OCI-LY7 (cell line): ENCODE results near the gene ROR2. TPM values are rescaled to one million over a fixed set of nuclear protein-coding genes. Genes with fewer than 3 reads are reported as not detected.

ENCODE experiments used
- BruUV-seq: library from RNA; stranded (reverse); fragments of 400-500 nt; replicated peaks from 2 replicates; lab custom pipeline; 2021; lab: Mats Ljungman, UMichigan
- CTCF ChIA-PET: fragments of 300-600 bp; sonication (Branson Sonifier 250); formaldehyde crosslinking; loops from one replicate; lab custom pipeline; 2022; ENCODE audit warnings: antibody characterized with exemption; ENCODE audit not compliant: unreplicated experiment; lab: Charles Lee
- POLR2A ChIA-PET: fragments of 300-600 bp; sonication (Branson Sonifier 250); formaldehyde crosslinking; loops from one replicate; lab custom pipeline; 2022; ENCODE audit warnings: antibody characterized with exemption; lab: Charles Lee
- DNase-seq: peaks from one replicate; pipeline ENCODE4 v3.0.0-alpha.2; 2015; ENCODE audit warnings: low spot score
- H2AFZ ChIP-seq: fragments of 200-600 bp; sonication (generic), shearing (Covaris generic); 2 replicates; pipeline ENCODE4 v1.6.1; 2014; ENCODE audit warnings: mild to moderate bottlenecking, antibody characterized with exemption, low read length, moderate library complexity
- H3K27ac ChIP-seq: fragments of 200-600 bp; sonication (generic); 2 replicates; pipeline ENCODE4 v1.5.1; 2014; ENCODE audit warnings: mixed run types, low read depth, mild to moderate bottlenecking, moderate library complexity, low read length, inconsistent platforms; ENCODE audit not compliant: poor library complexity, severe bottlenecking
- H3K36me3 ChIP-seq: fragments of 200-600 bp; sonication (generic); 2 replicates; pipeline ENCODE4 v1.6.1; 2014; ENCODE audit warnings: mild to moderate bottlenecking, antibody characterized with exemption, low read length, moderate library complexity, mixed read lengths; ENCODE audit not compliant: insufficient read depth
- H3K4me1 ChIP-seq: fragments of 200-600 bp; sonication (generic); 2 replicates; pipeline ENCODE4 v1.5.1; 2014; ENCODE audit warnings: mild to moderate bottlenecking, low read length; ENCODE audit not compliant: insufficient read depth, poor library complexity, severe bottlenecking
- H3K4me2 ChIP-seq: fragments of 200-600 bp; sonication (generic); 2 replicates; pipeline ENCODE4 v1.6.1; 2014; ENCODE audit warnings: mild to moderate bottlenecking, low read length
- H3K4me3 ChIP-seq: fragments of 200-600 bp; sonication (generic); 2 replicates; pipeline ENCODE4 v1.5.1; 2014; ENCODE audit warnings: mild to moderate bottlenecking, low read depth, low read length; ENCODE audit not compliant: poor library complexity, severe bottlenecking
- H3K79me2 ChIP-seq: fragments of 200-600 bp; sonication (generic); 2 replicates; pipeline ENCODE4 v1.6.1; 2016; ENCODE audit warnings: low read depth, mild to moderate bottlenecking, low read length, moderate library complexity, mixed read lengths; ENCODE audit not compliant: insufficient read depth
- H3K9me2 ChIP-seq: fragments of 200-600 bp; sonication (generic); 2 replicates; pipeline ENCODE4 v1.6.1; 2016; ENCODE audit warnings: mild to moderate bottlenecking, low read length, mixed read lengths; ENCODE audit not compliant: insufficient read depth
- H3K9me3 ChIP-seq: fragments of 200-600 bp; sonication (generic); 2 replicates; pipeline ENCODE4 v1.6.1; 2014; ENCODE audit warnings: mild to moderate bottlenecking, mixed run types, low read length, mixed read lengths
- H4K20me1 ChIP-seq: fragments of 200-600 bp; sonication (generic); 2 replicates; pipeline ENCODE4 v1.6.1; 2014; ENCODE audit warnings: mild to moderate bottlenecking, antibody characterized with exemption, low read length, moderate library complexity, mixed read lengths; ENCODE audit not compliant: insufficient read depth
- EZH2phosphoT487 ChIP-seq: fragments of 200-600 bp; sonication (generic); IDR thresholded peaks from 2 replicates; pipeline ENCODE4 v1.6.1; 2018; ENCODE audit warnings: low read depth, borderline replicate concordance, mild to moderate bottlenecking, mixed run types, antibody characterized with exemption, low read length, moderate library complexity, mixed read lengths
- intact Hi-C: fragments of 100-400 bp; cut with micrococcal nuclease; formaldehyde crosslinking; loops from one replicate; pipeline ENCODE4 v1.10.0; 2022; ENCODE audit not compliant: unreplicated experiment
- total RNA-seq, 2 experiments: library from RNA; depleted of rRNA in 1 of 2; stranded (reverse); fragments of >200 nt in 1 of 2; shearing (Covaris generic) in 1 of 2; gene quantifications; 2 replicates each; pipeline ENCODE4 v1.2.3, GENCODE V29; 2014 to 2022
- TF ChIP-seq, protein P1 (sequence below): fragments of 200-600 bp; sonication (generic); conservative IDR thresholded peaks from 2 replicates; pipeline ENCODE4 v1.5.1; 2014; ENCODE audit warnings: mild to moderate bottlenecking, antibody characterized with exemption, low read length, moderate library complexity, mixed read lengths

Gene ROR2
- total RNA-seq, 2 experiments from 2014 or later, result 0.10 to 0.19 TPM

- no peak overlapping the region for H2AFZ ChIP-seq
- POLR2A ChIA-PET, result no interaction called here
- intact Hi-C loops, result no loop called here
- no peak for DNase-seq
- no peaks in the 10 kb centered on the region for H3K4me1 ChIP-seq
- no peak overlapping the region for H3K27ac ChIP-seq
- TF ChIP-seq, protein P1, sequence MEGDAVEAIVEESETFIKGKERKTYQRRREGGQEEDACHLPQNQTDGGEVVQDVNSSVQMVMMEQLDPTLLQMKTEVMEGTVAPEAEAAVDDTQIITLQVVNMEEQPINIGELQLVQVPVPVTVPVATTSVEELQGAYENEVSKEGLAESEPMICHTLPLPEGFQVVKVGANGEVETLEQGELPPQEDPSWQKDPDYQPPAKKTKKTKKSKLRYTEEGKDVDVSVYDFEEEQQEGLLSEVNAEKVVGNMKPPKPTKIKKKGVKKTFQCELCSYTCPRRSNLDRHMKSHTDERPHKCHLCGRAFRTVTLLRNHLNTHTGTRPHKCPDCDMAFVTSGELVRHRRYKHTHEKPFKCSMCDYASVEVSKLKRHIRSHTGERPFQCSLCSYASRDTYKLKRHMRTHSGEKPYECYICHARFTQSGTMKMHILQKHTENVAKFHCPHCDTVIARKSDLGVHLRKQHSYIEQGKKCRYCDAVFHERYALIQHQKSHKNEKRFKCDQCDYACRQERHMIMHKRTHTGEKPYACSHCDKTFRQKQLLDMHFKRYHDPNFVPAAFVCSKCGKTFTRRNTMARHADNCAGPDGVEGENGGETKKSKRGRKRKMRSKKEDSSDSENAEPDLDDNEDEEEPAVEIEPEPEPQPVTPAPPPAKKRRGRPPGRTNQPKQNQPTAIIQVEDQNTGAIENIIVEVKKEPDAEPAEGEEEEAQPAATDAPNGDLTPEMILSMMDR, result no peak
- no peak for TF ChIP-seq EZH2phosphoT487
- no peaks in the 10 kb centered on the region for H3K9me3 ChIP-seq
- no peak overlapping the region for H3K4me3 ChIP-seq
- no peaks in the 10 kb centered on the region for H3K9me2 ChIP-seq
- CTCF ChIA-PET, result no interaction called here
- H4K20me1 ChIP-seq, result no peaks in the 10 kb centered on the region
- H3K4me2 ChIP-seq, result no peak overlapping the region
- BruUV-seq, result no TSS peak
- no peaks in the 10 kb centered on the region for H3K36me3 ChIP-seq
- H3K79me2 ChIP-seq, result no peaks in the 10 kb centered on the region
Observed at GRCh38 chr9:91732187-91733005, 217.6 kb downstream of the ROR2 start.

DNA sequence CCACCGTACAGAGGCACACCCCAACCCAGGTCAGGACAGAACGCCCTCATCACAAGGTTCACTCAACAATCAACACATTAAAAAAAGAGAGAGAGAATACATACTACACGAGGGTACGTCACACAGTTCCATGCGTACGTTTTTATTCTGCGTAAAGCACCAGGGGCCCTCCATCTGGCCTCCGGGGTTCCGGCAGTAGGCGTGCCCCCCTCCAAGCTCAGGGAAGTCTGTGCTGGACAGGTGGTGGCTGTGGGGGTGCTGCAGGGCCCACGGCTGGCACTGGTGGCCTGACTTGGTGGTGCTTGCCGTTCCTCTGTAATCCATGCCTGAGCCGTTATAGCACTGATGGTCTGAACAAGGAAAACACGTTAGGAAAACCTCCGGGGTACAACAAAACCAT is 219.2 kb downstream of the ROR2 start:
- POLR2A ChIA-PET, result no interaction called here
- no peaks in the 10 kb centered on the region for H3K9me3 ChIP-seq
- H3K4me2 ChIP-seq, result no peak overlapping the region
- H3K36me3 ChIP-seq, result no peaks in the 10 kb centered on the region
- H3K4me3 ChIP-seq, result no peak overlapping the region
- no peak for DNase-seq
- no TSS peak for BruUV-seq
- no peaks in the 10 kb centered on the region for H3K4me1 ChIP-seq
- intact Hi-C loops, result no loop called here
- H3K27ac ChIP-seq, result no peak overlapping the region
- H3K9me2 ChIP-seq, result no peaks in the 10 kb centered on the region
- CTCF ChIA-PET, result no interaction called here
- no peak overlapping the region for H2AFZ ChIP-seq
- H4K20me1 ChIP-seq, result no peaks in the 10 kb centered on the region
- H3K79me2 ChIP-seq, result no peaks in the 10 kb centered on the region
- TF ChIP-seq, protein P1, result no peak
- no peak for TF ChIP-seq EZH2phosphoT487

DNA sequence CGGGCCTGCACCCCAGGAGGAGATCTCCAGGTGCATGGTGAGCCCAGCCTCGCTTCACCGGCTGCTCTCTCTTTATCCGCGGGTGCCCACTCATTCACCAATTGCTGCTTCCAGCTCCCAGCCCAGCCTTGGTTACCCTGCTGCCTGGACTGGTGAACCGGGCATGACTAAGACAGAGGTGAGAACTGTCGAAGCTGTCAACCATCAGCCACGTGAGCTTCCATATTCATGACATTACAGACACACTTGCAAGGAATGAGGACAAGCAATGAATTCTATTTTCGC is 220.5 kb downstream of the ROR2 start:
- Histone ChIP-seq H3K9me2 (no peaks in the 10 kb centered on the region), H3K79me2 (no peaks in the 10 kb centered on the region), H3K9me3 (no peaks in the 10 kb centered on the region), H3K27ac (no peak overlapping the region), H3K4me1 (no peaks in the 10 kb centered on the region), H4K20me1 (no peaks in the 10 kb centered on the region), H3K4me2 (no peak overlapping the region), H3K4me3 (no peak overlapping the region), H3K36me3 (no peaks in the 10 kb centered on the region), H2AFZ (no peak overlapping the region)
- TF ChIP-seq EZH2phosphoT487, result no peak
- TF ChIP-seq, protein P1, result no peak
- no TSS peak for BruUV-seq
- DNase-seq, result no peak
- ChIA-PET POLR2A (interaction anchor here (1.0 kb wide), 1 partner anchor 8 kb away, joined by 3 read pairs; no protein-coding TSS in a partner anchor), CTCF (no interaction called here)
- intact Hi-C loops, result loop anchor here (5.0 kb wide), 2 partner anchors 297 to 692 kb away; no protein-coding TSS in a partner anchor
